Measurements from ENCODE around the gene FBXW9. TPM values are rescaled to one million over a fixed set of nuclear protein-coding genes. Genes with fewer than 3 reads are reported as not detected.

Gene FBXW9
- total and polyA plus RNA-seq, 2 of the 13 experiments (the other 11 are each of a cell fraction or from before 2014, with no cell fraction given): 5.7 to 6.1 TPM

DNA sequence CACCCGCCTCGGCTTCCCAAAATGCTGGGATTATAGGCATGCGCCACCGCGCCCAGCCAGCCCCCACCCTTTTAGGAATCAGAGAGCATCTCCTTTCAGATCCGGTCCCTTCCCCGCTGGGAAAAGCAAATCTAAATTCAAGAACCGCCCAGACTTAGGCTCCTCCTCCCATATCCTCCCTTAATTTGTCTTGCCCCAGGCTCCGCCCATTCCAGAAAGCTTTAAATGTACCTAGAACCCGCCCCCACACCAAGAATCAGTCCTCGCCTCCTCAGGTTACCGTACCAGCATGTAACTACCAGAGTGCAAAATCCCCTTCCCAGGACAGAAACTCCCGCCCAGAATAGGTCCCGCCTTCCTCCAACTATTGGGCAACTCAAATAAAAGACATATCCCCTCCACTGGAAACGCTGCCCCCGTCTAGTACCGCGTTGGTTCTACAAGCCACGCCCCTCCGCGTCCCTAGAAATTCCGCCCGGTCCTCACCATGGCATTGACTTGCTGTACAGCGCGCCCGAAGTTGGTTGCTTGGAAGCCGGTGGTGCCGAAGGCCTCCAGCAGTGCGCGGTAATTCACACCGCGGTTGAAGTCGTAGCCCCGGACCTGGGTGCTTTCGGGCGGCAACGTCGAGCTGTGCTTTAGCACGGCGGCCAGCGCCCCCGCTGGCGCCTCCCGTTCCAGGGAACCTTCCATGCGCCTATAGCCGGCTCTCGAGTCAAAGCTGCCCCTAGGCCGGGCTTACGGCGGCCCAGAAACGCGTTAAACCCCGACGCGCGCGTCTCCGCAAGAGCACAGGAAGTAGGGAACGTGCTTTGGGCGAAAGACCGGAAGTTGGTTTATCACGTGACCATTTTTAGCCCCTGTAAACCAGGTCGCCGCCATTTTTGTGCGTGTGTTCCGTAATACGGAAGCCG lies 15.1 kb downstream of the FBXW9 start, which contains the start of gene DHPS (continued):
- TF ChIP-seq, protein P1, sequence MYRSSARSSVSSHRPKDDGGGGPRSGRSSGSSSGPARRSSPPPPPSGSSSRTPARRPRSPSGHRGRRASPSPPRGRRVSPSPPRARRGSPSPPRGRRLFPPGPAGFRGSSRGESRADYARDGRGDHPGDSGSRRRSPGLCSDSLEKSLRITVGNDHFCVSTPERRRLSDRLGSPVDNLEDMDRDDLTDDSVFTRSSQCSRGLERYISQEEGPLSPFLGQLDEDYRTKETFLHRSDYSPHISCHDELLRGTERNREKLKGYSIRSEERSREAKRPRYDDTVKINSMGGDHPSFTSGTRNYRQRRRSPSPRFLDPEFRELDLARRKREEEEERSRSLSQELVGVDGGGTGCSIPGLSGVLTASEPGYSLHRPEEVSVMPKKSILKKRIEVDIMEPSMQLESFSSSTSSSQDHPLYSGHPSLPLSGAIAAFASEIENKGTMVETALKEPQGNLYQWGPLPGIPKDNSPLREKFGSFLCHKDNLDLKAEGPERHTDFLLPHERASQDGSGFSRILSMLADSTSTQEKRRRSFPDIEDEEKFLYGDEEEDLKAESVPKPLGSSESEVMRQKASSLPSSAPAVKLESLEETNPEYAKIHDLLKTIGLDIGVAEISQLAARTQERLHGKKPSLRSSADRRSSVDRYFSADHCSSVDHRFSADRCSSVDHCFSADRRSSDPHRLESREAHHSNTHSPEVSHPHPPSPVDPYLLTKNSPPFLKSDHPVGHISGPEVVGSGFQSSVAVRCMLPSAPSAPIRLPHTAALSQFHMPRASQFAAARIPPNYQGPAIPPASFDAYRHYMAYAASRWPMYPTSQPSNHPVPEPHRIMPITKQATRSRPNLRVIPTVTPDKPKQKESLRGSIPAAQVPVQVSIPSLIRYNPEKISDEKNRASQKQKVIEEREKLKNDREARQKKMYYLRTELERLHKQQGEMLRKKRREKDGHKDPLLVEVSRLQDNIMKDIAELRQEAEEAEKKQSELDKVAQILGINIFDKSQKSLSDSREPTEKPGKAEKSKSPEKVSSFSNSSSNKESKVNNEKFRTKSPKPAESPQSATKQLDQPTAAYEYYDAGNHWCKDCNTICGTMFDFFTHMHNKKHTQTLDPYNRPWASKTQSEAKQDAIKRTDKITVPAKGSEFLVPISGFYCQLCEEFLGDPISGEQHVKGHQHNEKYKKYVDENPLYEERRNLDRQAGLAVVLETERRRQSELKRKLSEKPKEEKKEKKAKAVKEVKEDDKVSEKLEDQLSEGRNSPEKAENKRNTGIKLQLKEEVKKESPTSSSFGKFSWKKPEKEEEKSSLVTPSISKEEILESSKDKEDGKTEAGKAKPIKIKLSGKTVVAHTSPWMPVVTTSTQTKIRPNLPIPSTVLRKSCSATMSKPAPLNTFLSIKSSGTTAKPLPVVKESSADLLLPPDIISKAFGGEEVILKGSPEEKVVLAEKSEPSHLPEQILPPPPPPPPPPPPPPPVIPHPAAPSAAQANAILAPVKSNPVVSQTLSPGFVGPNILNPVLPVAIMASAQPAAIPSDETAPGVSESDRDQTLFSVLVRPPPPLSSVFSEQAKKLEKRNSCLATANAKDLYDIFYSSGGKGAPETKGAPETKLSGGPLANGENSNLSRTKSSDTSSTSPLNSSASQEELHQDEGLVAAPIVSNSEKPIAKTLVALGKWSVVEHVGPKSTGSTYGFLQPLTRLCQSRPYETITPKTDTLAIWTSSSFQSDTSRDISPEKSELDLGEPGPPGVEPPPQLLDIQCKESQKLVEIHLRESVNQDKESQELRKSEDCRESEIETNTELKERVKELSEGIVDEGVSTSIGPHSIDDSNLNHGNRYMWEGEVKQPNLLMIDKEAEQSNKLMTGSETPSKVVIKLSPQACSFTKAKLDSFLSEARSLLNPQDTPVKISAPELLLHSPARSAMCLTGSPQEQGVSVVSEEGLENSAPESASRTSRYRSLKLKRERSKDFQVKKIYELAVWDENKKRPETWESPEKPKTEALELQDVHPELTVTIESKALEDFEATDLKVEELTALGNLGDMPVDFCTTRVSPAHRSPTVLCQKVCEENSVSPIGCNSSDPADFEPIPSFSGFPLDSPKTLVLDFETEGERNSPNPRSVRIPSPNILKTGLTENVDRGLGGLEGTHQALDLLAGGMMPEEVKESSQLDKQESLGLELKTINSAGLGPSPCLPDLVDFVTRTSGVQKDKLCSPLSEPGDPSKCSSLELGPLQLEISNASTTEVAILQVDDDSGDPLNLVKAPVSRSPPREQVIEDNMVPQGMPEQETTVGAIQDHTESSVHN (CRISPR knock-in tag; IDR thresholded peaks at IDR 0.05): no peak
- TF ChIP-seq ZNF296 (CRISPR knock-in tag; conservative IDR thresholded peaks at IDR 0.05) (0 out of 2 replicates have a peak, but pooled peaks have one; percentile 74), TRIM24 (CRISPR knock-in tag; IDR thresholded peaks at IDR 0.05) (no peak), RBM39 (IDR thresholded peaks at IDR 0.05; ENCODE audit: low read depth, low read length, poor library complexity, severe bottlenecking) (peak; percentile 78), MIER2 (CRISPR knock-in tag; IDR thresholded peaks at IDR 0.05) (no peak), SYNCRIP (IDR thresholded peaks at IDR 0.05; ENCODE audit: insufficient read depth, low read depth, low read length) (no peak), SMAD3 (CRISPR knock-in tag; IDR thresholded peaks at IDR 0.05) (peak; percentile 51), FOSL2 (CRISPR knock-in tag; IDR thresholded peaks at IDR 0.05) (no peak), SRSF9 (IDR thresholded peaks at IDR 0.05; ENCODE audit: borderline replicate concordance, insufficient read depth, low read depth, low read length, poor library complexity, severe bottlenecking) (no peak)
- TF ChIP-seq, protein P2, sequence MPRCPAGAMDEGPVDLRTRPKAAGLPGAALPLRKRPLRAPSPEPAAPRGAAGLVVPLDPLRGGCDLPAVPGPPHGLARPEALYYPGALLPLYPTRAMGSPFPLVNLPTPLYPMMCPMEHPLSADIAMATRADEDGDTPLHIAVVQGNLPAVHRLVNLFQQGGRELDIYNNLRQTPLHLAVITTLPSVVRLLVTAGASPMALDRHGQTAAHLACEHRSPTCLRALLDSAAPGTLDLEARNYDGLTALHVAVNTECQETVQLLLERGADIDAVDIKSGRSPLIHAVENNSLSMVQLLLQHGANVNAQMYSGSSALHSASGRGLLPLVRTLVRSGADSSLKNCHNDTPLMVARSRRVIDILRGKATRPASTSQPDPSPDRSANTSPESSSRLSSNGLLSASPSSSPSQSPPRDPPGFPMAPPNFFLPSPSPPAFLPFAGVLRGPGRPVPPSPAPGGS (CRISPR knock-in tag; IDR thresholded peaks at IDR 0.05): no peak
- TF ChIP-seq, protein P3, sequence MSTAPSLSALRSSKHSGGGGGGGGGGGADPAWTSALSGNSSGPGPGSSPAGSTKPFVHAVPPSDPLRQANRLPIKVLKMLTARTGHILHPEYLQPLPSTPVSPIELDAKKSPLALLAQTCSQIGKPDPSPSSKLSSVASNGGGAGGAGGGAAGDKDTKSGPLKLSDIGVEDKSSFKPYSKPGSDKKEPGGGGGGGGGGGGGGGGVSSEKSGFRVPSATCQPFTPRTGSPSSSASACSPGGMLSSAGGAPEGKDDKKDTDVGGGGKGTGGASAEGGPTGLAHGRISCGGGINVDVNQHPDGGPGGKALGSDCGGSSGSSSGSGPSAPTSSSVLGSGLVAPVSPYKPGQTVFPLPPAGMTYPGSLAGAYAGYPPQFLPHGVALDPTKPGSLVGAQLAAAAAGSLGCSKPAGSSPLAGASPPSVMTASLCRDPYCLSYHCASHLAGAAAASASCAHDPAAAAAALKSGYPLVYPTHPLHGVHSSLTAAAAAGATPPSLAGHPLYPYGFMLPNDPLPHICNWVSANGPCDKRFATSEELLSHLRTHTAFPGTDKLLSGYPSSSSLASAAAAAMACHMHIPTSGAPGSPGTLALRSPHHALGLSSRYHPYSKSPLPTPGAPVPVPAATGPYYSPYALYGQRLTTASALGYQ (CRISPR knock-in tag; IDR thresholded peaks at IDR 0.05): no peak; the same call in 1 of the 2 replicates
- TF ChIP-seq, protein P4, sequence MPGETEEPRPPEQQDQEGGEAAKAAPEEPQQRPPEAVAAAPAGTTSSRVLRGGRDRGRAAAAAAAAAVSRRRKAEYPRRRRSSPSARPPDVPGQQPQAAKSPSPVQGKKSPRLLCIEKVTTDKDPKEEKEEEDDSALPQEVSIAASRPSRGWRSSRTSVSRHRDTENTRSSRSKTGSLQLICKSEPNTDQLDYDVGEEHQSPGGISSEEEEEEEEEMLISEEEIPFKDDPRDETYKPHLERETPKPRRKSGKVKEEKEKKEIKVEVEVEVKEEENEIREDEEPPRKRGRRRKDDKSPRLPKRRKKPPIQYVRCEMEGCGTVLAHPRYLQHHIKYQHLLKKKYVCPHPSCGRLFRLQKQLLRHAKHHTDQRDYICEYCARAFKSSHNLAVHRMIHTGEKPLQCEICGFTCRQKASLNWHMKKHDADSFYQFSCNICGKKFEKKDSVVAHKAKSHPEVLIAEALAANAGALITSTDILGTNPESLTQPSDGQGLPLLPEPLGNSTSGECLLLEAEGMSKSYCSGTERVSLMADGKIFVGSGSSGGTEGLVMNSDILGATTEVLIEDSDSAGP (CRISPR knock-in tag; IDR thresholded peaks at IDR 0.05; ENCODE audit: borderline replicate concordance): peak; percentile 91; the same call in 1 of the 2 replicates
- TF ChIP-seq, protein P5, sequence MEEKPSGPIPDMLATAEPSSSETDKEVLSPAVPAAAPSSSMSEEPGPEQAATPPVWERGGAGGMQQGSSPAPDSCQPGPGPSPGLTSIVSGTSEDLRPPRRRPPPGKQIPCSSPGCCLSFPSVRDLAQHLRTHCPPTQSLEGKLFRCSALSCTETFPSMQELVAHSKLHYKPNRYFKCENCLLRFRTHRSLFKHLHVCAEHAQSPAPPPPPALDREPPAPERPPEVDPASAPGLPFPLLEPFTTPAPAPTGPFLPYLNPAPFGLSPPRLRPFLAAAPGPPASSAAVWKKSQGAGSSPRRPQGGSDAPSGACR (CRISPR knock-in tag; IDR thresholded peaks at IDR 0.05): peak; percentile 33; the same call in 1 of the 2 replicates
